NB4 (cell line): Measurements from ENCODE around the gene GCDH.

Experiments used
- MYC ChIP-seq: IDR thresholded peaks from 2 replicates; pipeline ENCODE4 v1.6.1; 2011; ENCODE audit warnings: low read depth, low read length
- POLR2A ChIP-seq: IDR thresholded peaks from 2 replicates; pipeline ENCODE4 v1.6.1; 2011; ENCODE audit warnings: mild to moderate bottlenecking; ENCODE audit not compliant: insufficient read length; ENCODE audit errors: extremely low read depth
- TF ChIP-seq, protein P1 (sequence below): IDR thresholded peaks from one replicate; pipeline ENCODE4 v1.5.1; 2012; ENCODE audit warnings: low read depth, low read length

DNA sequence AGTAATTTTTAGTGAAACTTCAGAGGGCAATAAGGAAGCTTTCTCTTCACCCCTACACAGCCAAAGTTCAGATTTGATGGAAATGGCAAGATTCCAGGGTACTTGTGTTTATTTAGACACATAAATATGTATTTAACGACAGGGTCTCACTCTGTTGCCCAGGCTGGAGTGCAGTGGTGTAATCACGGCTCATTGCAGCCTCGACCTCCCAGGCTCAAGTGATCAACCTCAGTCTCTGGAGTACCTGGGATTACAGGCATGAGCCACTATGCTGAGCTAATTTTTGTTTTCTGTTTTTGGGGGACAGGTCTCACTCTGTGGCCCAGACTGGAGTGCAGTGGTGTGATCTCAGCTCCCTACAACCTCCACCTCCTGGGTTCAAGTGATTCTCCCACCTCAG lies 30.1 kb downstream of the GCDH start:
- TF ChIP-seq POLR2A (no peak), MYC (no peak)
- TF ChIP-seq, protein P1, sequence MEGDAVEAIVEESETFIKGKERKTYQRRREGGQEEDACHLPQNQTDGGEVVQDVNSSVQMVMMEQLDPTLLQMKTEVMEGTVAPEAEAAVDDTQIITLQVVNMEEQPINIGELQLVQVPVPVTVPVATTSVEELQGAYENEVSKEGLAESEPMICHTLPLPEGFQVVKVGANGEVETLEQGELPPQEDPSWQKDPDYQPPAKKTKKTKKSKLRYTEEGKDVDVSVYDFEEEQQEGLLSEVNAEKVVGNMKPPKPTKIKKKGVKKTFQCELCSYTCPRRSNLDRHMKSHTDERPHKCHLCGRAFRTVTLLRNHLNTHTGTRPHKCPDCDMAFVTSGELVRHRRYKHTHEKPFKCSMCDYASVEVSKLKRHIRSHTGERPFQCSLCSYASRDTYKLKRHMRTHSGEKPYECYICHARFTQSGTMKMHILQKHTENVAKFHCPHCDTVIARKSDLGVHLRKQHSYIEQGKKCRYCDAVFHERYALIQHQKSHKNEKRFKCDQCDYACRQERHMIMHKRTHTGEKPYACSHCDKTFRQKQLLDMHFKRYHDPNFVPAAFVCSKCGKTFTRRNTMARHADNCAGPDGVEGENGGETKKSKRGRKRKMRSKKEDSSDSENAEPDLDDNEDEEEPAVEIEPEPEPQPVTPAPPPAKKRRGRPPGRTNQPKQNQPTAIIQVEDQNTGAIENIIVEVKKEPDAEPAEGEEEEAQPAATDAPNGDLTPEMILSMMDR: no peak
